Measurements from ENCODE around the gene C2orf72. TPM values are rescaled to one million over a fixed set of nuclear protein-coding genes. Genes with fewer than 3 reads are reported as not detected.
"Not testable (repeated sequence)": the region's sequence is repeated elsewhere in the genome, so short reads cannot be mapped to it uniquely, and the experiment has no call there.

C2orf72 gene
- total RNA-seq, 1 experiment from 2014 or later, result 0.66 TPM

DNA sequence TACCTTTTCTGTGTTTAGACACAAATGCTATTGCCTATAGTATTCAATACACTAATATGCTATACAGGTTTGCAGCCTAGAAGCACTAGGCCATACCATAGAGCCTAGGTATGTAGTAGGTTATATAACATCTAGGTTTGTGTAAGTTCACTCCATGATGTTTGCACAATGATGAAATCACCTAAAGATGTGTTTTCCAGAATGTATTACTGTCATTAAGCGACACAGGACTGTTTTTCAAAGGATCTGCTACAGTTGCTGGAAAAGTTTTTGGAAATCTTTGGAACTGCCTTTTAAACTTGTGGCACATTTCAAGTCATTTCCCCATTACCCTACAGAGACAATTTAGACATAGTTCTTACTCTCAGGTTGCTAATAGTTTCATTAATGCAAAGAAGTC is 28.6 kb downstream of the C2orf72 start:
- H3K4me3 Mint-ChIP-seq (ENCODE audit: low read depth, unreplicated experiment), result no peak overlapping the region
- TF ChIP-seq, protein P1, sequence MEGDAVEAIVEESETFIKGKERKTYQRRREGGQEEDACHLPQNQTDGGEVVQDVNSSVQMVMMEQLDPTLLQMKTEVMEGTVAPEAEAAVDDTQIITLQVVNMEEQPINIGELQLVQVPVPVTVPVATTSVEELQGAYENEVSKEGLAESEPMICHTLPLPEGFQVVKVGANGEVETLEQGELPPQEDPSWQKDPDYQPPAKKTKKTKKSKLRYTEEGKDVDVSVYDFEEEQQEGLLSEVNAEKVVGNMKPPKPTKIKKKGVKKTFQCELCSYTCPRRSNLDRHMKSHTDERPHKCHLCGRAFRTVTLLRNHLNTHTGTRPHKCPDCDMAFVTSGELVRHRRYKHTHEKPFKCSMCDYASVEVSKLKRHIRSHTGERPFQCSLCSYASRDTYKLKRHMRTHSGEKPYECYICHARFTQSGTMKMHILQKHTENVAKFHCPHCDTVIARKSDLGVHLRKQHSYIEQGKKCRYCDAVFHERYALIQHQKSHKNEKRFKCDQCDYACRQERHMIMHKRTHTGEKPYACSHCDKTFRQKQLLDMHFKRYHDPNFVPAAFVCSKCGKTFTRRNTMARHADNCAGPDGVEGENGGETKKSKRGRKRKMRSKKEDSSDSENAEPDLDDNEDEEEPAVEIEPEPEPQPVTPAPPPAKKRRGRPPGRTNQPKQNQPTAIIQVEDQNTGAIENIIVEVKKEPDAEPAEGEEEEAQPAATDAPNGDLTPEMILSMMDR (IDR thresholded peaks at IDR 0.05; ENCODE audit: unreplicated experiment), result no peak
- intact Hi-C loops (cut with micrococcal nuclease; ENCODE audit: unreplicated experiment), result no loop called here
- H3K36me3 Mint-ChIP-seq (ENCODE audit: insufficient read depth, unreplicated experiment), result peaks cover 50% of the 10 kb centered on the region
- no peak for DNase-seq
- no TSS peak for BruUV-seq (replicated peaks)
- H3K27me3 Mint-ChIP-seq (ENCODE audit: unreplicated experiment), result no peaks in the 10 kb centered on the region
- H3K27ac Mint-ChIP-seq (ENCODE audit: unreplicated experiment), result no peak overlapping the region
- peaks cover 16% of the 10 kb centered on the region for H3K4me1 Mint-ChIP-seq (ENCODE audit: low read depth, unreplicated experiment)
- no peaks in the 10 kb centered on the region for H3K9me3 Mint-ChIP-seq (ENCODE audit: low read depth, unreplicated experiment)
- CTCF ChIA-PET, result no interaction called here

DNA sequence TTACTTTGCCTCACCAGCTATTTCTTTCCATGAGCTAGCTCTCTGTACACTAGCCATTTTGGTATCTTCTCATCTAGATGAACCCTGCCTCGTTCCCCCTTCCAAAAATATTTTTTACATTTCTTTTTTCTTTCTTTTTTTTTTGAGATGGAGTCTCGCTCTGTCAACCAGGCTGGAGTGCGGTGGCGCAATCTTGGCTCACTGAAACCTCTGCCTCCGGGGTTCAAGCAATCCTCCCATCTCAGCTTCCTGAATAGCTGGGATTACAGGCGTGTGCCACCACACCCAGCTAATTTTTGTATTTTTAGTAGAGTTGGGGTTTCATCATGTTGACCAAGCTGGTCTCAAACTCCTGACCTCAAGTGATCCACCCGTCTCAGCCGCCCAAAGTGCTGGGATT is 30.2 kb downstream of the C2orf72 start:
- Mint-ChIP-seq H3K4me1 (ENCODE audit: low read depth, unreplicated experiment) (peaks cover 16% of the 10 kb centered on the region), H3K27ac (ENCODE audit: unreplicated experiment) (peak overlapping the region; percentile 9), H3K36me3 (ENCODE audit: insufficient read depth, unreplicated experiment) (peaks cover 39% of the 10 kb centered on the region)
- H3K27me3 Mint-ChIP-seq (ENCODE audit: unreplicated experiment); CTCF ChIA-PET; H3K9me3 Mint-ChIP-seq (ENCODE audit: low read depth, unreplicated experiment); H3K4me3 Mint-ChIP-seq (ENCODE audit: low read depth, unreplicated experiment); DNase-seq; BruUV-seq (replicated peaks); intact Hi-C loops (cut with micrococcal nuclease; ENCODE audit: unreplicated experiment): not testable (repeated sequence)

DNA sequence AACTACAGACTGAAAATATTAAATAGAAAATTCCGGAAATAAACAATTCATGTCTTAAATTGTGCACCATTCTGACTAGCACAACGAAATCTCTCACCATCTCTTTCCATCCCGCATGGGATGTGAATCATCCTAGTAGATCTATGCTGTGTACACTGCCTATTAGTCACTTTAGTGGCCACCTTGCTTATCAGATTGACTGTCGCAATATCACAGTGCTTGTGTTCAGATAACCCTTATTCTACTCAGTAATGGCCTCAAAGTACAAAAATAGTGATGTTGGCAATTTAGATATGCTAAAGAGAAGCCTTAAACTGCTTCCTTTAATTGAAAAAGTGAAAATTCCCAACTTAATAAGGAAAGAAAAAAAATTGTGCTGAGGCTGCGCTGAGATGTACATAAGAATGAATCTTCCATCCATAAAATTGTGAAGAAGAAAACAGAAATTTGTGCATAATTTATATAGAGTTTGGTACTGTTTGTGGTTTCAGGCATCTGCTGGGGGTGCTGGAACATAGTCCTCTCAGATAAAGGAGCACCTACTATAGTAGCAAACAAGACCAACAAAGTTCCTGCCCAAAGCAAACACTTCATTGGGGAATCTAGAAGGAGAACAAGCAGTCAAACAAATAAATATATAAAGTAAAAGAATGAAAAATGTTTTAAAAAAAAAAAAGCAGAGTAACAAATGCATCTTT is 31.4 kb downstream of the C2orf72 start:
- intact Hi-C loops (cut with micrococcal nuclease; ENCODE audit: unreplicated experiment), result no loop called here
- Mint-ChIP-seq H3K27me3 (ENCODE audit: unreplicated experiment) (no peaks in the 10 kb centered on the region), H3K36me3 (ENCODE audit: insufficient read depth, unreplicated experiment) (peaks cover 35% of the 10 kb centered on the region), H3K4me3 (ENCODE audit: low read depth, unreplicated experiment) (no peak overlapping the region), H3K27ac (ENCODE audit: unreplicated experiment) (peak overlapping the region; percentile 9), H3K9me3 (ENCODE audit: low read depth, unreplicated experiment) (no peaks in the 10 kb centered on the region), H3K4me1 (ENCODE audit: low read depth, unreplicated experiment) (peaks cover 16% of the 10 kb centered on the region)
- CTCF ChIA-PET, result interaction anchor here (0.7 kb wide), 1 partner anchor 363 kb away, joined by 3 read pairs; no protein-coding TSS in a partner anchor
- DNase-seq, result peak; percentile 20
- TF ChIP-seq, protein P1 (IDR thresholded peaks at IDR 0.05; ENCODE audit: unreplicated experiment), result no peak
- no TSS peak for BruUV-seq (replicated peaks)

DNA sequence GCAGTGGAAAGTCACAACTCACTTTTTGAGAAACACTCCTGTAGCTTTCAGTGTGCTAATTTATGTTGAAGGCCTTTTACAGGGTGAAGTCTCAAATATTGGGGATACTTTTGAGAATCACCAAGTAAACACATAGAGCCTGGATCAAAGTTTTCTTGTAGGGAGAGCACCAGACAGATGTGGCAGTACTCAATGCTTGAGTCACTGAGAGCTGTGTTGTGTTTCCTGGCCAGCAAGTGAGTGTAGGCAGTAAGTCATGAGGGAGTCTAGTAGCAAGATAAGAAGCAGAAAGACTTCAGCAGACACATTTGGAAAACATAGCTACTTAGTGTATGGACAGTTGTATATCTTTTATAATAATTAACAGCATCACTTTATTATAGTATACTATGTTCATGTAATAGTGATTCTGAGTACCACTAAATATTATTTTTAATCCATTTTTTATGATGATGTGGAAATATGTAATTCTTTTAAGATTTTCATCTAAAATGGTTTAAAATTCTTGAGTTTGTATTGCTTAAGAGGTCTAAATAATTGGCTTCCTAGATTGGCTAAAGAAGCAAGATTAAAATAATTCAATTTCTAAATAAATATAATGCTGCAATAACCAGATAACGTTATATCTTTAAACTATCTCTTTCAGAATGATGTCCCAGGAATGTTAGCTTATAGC is 32.2 kb downstream of the C2orf72 start:
- no peak for DNase-seq
- intact Hi-C loops (cut with micrococcal nuclease; ENCODE audit: unreplicated experiment), result no loop called here
- CTCF ChIA-PET, result interaction anchor here (0.7 kb wide), 1 partner anchor 364 kb away, joined by 3 read pairs; no protein-coding TSS in a partner anchor
- BruUV-seq (replicated peaks), result no TSS peak
- Mint-ChIP-seq H3K27me3 (ENCODE audit: unreplicated experiment) (no peaks in the 10 kb centered on the region), H3K4me3 (ENCODE audit: low read depth, unreplicated experiment) (no peak overlapping the region), H3K4me1 (ENCODE audit: low read depth, unreplicated experiment) (peaks cover 16% of the 10 kb centered on the region), H3K9me3 (ENCODE audit: low read depth, unreplicated experiment) (no peaks in the 10 kb centered on the region), H3K36me3 (ENCODE audit: insufficient read depth, unreplicated experiment) (peaks cover 32% of the 10 kb centered on the region), H3K27ac (ENCODE audit: unreplicated experiment) (no peak overlapping the region)
- TF ChIP-seq, protein P1 (IDR thresholded peaks at IDR 0.05; ENCODE audit: unreplicated experiment), result no peak

DNA sequence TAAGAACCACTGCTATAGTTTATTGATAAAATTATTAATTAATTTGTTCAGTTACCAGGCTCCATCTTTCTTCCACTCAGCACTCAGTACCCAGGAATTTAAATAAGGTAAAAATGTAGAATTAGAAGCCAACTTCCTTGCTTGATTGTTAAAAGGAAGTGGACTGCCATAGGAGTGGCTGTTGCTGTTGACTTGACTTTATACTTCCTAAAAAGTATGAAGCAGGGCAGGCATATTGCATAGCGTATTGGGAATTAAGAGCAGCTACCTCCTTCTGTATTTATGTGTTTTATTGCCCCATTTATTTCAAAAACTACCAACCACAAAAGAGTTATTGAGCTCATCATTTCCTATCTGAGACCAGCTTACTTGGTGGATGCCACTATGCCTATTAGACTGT is 47.2 kb downstream of the C2orf72 start:
- CTCF ChIA-PET, result no interaction called here
- no peak overlapping the region for H3K4me3 Mint-ChIP-seq (ENCODE audit: low read depth, unreplicated experiment)

More for the DNA sequence above, 47.2 kb downstream of the C2orf72 start:
- TF ChIP-seq, protein P1 (IDR thresholded peaks at IDR 0.05; ENCODE audit: unreplicated experiment), result no peak
- intact Hi-C loops (cut with micrococcal nuclease; ENCODE audit: unreplicated experiment), result no loop called here
- Mint-ChIP-seq H3K36me3 (ENCODE audit: insufficient read depth, unreplicated experiment) (peaks cover 39% of the 10 kb centered on the region), H3K27me3 (ENCODE audit: unreplicated experiment) (no peaks in the 10 kb centered on the region), H3K9me3 (ENCODE audit: low read depth, unreplicated experiment) (no peaks in the 10 kb centered on the region), H3K4me1 (ENCODE audit: low read depth, unreplicated experiment) (no peaks in the 10 kb centered on the region), H3K27ac (ENCODE audit: unreplicated experiment) (no peak overlapping the region)
- no TSS peak for BruUV-seq (replicated peaks)
- DNase-seq, result no peak
